Suprapubic skin (tissue), 4 donors: Measurements from ENCODE around the gene LRP8. TPM values are rescaled to one million over a fixed set of nuclear protein-coding genes. Genes with fewer than 3 reads are reported as not detected.
A peak's percentile ranks its signal among the peaks of the same experiment; 100 is the strongest.

ENCODE experiments used
- DNase-seq, 2 donors: peaks; one replicate each; pipeline ENCODE4 v3.0.0-alpha.2; 2019; ENCODE audit warnings: low spot score in 2 of 2
- H3K27ac ChIP-seq: fragments of 200-600 bp; sonication (generic); one replicate; pipeline ENCODE4 v1.5.1; 2019
- H3K27me3 ChIP-seq: fragments of 200-600 bp; sonication (generic); one replicate; pipeline ENCODE4 v1.5.1; 2019
- H3K36me3 ChIP-seq: fragments of 200-600 bp; sonication (generic); one replicate; pipeline ENCODE4 v1.5.1; 2019
- H3K4me1 ChIP-seq: fragments of 200-600 bp; sonication (generic); one replicate; pipeline ENCODE4 v1.5.1; 2019
- H3K4me3 ChIP-seq: fragments of 200-600 bp; sonication (generic); one replicate; pipeline ENCODE4 v1.5.1; 2019; ENCODE audit warnings: mild to moderate bottlenecking
- H3K9me3 ChIP-seq: fragments of 200-600 bp; sonication (generic); one replicate; pipeline ENCODE4 v1.5.1; 2019
- EP300 ChIP-seq: sonication (generic); formaldehyde crosslinking; IDR thresholded peaks from one replicate; pipeline ENCODE4 v1.6.1; 2017; ENCODE audit warnings: antibody characterized with exemption
- POLR2A ChIP-seq, 2 donors: fragments of 450-650 bp; IDR thresholded peaks; one replicate each; pipeline ENCODE4 v1.6.1; 2017; ENCODE audit warnings: antibody characterized with exemption in 2 of 2, mild to moderate bottlenecking in 2 of 2, moderate library complexity in 2 of 2
- POLR2AphosphoS5 ChIP-seq, 3 donors: sonication (generic); formaldehyde crosslinking; IDR thresholded peaks; one replicate each; pipeline ENCODE4 v1.6.1; 2017; ENCODE audit warnings: antibody characterized with exemption in 3 of 3
- WGBS: methylation state at CpG from one replicate; pipeline ENCODE4 v1.1.5; 2018; 5-methylcytosine and 5-hydroxymethylcytosine counted together
- total RNA-seq, 4 donors: library from RNA; depleted of rRNA; stranded (reverse); fragments of >200 nt; gene quantifications; one replicate each; pipeline ENCODE4 v1.1.0, GENCODE V29; 2016
- TF ChIP-seq, protein P1 (sequence below), 2 donors: fragments of 200-600 bp in 1 of 2; fragments of 450-650 bp in 1 of 2; sonication (generic) in 1 of 2; IDR thresholded peaks; one replicate each; pipeline ENCODE4 v1.5.1; 2016 to 2019; ENCODE audit warnings: antibody characterized with exemption in 2 of 2, mild to moderate bottlenecking in 1 of 2, moderate library complexity in 1 of 2

Gene LRP8
- total RNA-seq, 4 donors from 2014 or later: 2.8 to 11.8 (median 4.1) TPM

DNA sequence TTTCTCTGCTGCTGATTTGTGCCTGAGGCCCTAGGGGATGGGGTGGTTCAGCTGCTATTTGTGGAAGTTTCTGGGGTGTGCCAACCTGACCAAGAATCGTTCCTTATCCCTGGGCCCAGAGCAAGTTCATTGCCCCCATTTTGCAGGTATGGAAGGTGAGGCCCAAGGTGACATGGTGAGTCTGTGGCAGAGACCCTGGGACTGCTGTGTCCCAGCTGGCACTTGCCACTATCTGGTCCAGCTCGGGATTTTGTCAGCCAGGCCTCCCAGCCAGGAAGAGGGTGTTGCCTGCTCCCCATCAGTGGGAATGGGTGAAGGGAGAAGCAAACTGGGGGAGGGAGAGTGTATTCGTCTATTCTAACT, 18.9 kb upstream of the LRP8 start:
- Histone ChIP-seq H3K4me3 (no peak overlapping the region), H3K36me3 (no peaks in the 10 kb centered on the region), H3K4me1 (no peaks in the 10 kb centered on the region), H3K27me3 (no peaks in the 10 kb centered on the region), H3K9me3 (no peaks in the 10 kb centered on the region), H3K27ac (no peak overlapping the region)
- TF ChIP-seq EP300 (no peak), POLR2A (IDR thresholded peaks at IDR 0.05) (no peak), POLR2AphosphoS5 (IDR thresholded peaks at IDR 0.05) (no peak)
- TF ChIP-seq, protein P1, sequence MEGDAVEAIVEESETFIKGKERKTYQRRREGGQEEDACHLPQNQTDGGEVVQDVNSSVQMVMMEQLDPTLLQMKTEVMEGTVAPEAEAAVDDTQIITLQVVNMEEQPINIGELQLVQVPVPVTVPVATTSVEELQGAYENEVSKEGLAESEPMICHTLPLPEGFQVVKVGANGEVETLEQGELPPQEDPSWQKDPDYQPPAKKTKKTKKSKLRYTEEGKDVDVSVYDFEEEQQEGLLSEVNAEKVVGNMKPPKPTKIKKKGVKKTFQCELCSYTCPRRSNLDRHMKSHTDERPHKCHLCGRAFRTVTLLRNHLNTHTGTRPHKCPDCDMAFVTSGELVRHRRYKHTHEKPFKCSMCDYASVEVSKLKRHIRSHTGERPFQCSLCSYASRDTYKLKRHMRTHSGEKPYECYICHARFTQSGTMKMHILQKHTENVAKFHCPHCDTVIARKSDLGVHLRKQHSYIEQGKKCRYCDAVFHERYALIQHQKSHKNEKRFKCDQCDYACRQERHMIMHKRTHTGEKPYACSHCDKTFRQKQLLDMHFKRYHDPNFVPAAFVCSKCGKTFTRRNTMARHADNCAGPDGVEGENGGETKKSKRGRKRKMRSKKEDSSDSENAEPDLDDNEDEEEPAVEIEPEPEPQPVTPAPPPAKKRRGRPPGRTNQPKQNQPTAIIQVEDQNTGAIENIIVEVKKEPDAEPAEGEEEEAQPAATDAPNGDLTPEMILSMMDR (IDR thresholded peaks at IDR 0.05): no peak
- peak; percentile 18 to 37 for DNase-seq
- 66% methylated on average over 3 of the region's 3 CpGs for WGBS

DNA sequence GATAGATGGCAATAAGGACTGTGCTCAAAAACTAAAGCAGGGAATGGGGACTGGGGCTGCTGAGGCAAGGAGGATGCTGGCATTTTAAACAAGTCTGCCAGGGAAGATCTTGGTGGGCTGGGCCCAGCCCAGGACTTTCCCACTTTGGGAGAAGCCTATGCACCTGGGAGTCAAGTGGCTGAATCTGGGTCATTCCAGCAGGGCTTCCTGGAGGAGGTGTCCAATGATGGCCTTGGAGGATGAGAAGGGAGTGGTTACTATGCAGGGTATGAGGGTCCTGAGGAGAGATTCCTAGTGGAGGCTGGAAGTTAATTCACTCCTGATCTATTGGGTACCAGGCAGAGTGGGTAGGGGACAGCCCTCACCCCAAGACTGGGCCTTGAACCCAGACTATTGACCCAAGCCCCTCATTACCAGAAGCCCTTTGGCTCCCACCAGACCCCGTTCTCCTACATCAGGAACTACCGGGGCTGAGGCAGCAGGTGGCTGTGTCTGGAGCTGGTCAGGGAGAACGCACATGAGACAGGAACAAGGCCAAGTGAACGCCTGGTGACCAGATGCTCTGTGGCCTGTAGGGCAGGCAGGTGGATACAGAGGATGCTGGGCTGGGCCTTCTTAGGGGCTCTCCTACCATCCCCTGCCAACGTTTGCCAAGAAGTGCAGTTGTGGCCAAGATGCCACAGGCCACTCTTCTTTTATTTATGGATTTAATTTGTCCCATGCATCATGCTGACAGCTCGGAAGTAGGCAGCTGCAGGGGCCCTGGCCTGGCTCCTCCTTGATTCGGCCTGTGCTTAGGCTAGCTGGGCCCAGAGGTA, 18.3 kb upstream of the LRP8 start:
- Histone ChIP-seq H3K9me3 (no peaks in the 10 kb centered on the region), H3K36me3 (no peaks in the 10 kb centered on the region), H3K27ac (no peak overlapping the region), H3K4me1 (no peaks in the 10 kb centered on the region), H3K27me3 (no peaks in the 10 kb centered on the region), H3K4me3 (no peak overlapping the region)
- DNase-seq: peak; percentile 29 to 60
- 62% methylated on average over 6 of the region's 7 CpGs for WGBS
- TF ChIP-seq EP300 (no peak), POLR2AphosphoS5 (IDR thresholded peaks at IDR 0.05) (no peak), POLR2A (IDR thresholded peaks at IDR 0.05) (no peak)
- TF ChIP-seq, protein P1 (IDR thresholded peaks at IDR 0.05): no peak

DNA sequence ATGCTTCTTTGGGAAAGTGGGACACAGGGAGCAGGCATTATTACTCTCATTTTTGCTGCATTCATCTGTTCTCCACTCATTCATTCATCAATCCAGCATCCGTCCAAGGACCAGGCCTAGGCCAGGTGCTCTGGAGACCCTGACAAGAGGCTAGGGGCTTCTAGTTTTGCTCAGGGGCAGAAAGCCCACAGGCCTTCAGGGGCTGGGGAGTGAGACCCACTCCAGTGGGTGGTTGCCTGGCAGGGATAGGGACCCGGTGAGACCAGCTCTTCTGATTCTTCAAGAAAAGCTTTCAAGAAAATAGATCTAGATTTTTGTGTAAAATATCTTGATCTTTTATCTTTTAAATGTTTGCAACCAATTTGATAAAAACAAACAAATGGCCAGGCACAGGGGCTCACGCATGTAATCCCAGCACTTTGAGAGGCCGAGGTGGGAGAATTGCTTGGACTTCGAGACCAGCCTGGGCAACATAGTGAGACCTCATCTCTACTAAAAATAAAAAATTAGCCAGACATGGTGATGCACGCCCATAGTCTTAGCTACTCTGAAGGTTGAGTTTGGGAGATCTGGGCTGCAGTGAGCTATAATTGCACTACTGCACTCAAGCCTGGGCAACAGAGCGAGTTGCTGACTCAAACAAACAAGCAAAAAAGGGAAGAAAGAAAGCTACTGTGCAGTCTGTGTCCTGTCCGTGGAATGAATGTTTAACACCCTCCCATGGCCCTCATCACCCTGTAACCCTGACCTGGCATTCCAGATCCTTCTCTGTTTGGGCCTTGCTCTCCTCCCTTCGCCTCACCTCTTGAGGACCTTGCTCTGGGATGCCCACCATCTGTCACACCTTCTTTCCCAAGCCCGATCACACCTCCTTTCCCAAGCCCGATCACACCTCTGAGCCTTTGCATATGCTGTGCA, 17.3 kb upstream of the LRP8 start:
- no peaks in the 10 kb centered on the region for H3K9me3 ChIP-seq
- DNase-seq: peak in 1 of 2 donors; percentile 26
- no peak for TF ChIP-seq EP300
- TF ChIP-seq, protein P1 (IDR thresholded peaks at IDR 0.05): no peak
- TF ChIP-seq POLR2A (IDR thresholded peaks at IDR 0.05): no peak
- no peak for TF ChIP-seq POLR2AphosphoS5 (IDR thresholded peaks at IDR 0.05)
- H3K4me3 ChIP-seq: no peak overlapping the region
- H3K27me3 ChIP-seq: peaks cover 4% of the 10 kb centered on the region
- WGBS: 95% methylated on average over 11 of the region's 11 CpGs
- H3K36me3 ChIP-seq: no peaks in the 10 kb centered on the region
- H3K4me1 ChIP-seq: no peaks in the 10 kb centered on the region
- no peak overlapping the region for H3K27ac ChIP-seq

DNA sequence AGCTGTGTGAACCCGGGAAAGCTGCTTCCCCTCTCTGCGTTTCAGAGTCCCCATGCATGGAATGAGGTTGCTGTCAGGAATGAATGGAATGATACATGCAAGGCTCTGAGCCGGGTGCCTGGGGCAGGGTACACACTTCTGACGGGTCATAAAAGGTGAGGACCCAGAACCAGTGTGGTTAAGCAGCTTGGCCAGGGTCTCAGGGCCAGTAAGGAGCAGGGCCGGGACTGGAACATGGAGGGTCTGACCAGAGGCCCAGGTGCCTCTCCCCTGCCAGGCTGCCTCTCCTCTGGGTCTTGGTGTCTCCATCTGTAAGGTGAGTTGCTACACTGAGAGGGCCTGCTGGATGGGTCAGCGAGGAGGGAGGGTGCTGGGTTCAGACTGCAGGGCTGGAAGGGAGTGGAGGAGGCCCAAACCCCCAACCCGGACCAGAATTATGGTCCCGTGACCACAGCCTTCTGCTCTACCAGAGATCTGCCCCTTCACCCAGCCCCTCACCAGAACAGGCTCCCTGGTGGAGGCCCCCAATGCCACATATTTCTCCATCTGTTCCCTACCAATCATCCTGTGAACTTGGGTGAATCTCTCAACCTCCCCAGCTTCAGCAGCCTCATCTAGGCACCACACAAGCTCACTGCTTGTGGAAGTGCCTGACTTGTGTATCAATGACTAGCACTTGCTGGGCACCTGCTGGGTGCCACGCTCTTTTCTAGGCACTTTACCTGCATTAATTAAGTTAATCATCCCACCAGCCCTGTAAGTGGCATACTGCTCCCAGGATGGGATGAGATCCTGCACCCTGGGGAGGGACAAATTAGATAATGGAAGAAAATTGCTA, 16.2 kb upstream of the LRP8 start:
- H3K4me3 ChIP-seq: no peak overlapping the region
- H3K36me3 ChIP-seq: no peaks in the 10 kb centered on the region
- no peaks in the 10 kb centered on the region for H3K4me1 ChIP-seq
- TF ChIP-seq, protein P1 (IDR thresholded peaks at IDR 0.05): no peak
- TF ChIP-seq POLR2AphosphoS5 (IDR thresholded peaks at IDR 0.05): no peak
- no peak for TF ChIP-seq EP300
- no peak for TF ChIP-seq POLR2A (IDR thresholded peaks at IDR 0.05)
- 78% methylated on average over 7 of the region's 9 CpGs for WGBS
- H3K9me3 ChIP-seq: no peaks in the 10 kb centered on the region
- DNase-seq: peak; percentile 36 to 38
- no peak overlapping the region for H3K27ac ChIP-seq
- peaks cover 6% of the 10 kb centered on the region for H3K27me3 ChIP-seq
